A549 (cell line): ENCODE data around the gene ZNF182. TPM values are rescaled to one million over a fixed set of nuclear protein-coding genes. Genes with fewer than 3 reads are reported as not detected.
"Not testable (repeated sequence)": the region's sequence is repeated elsewhere in the genome, so short reads cannot be mapped to it uniquely, and the experiment has no call there.

Experiments used
- ATAC-seq, 2 experiments: fragments of 200-7000 bp in 1 of 2; fragments of >200 bp in 1 of 2; cut with Nextera tagmentation in 1 of 2; cut with Tn5 transposase in 1 of 2; 3 replicates each; pipeline versions ENCODE4 v1.8.0 to v1.9.1; 2018 to 2020; ENCODE audit warnings: mild to moderate bottlenecking in 1 of 2, moderate library complexity in 1 of 2
- CTCF ChIA-PET: fragments of 300-600 bp; sonication (Branson Sonifier 250); formaldehyde crosslinking; extraction: SDS; loops from one replicate; lab custom pipeline; 2021; ENCODE audit warnings: antibody characterized with exemption, inconsistent platforms; lab: Yijun Ruan, JAX
- POLR2A ChIA-PET: fragments of 350-600 bp; formaldehyde crosslinking; extraction: SDS; loops from one replicate; lab custom pipeline; 2021; ENCODE audit warnings: antibody characterized with exemption, inconsistent platforms; lab: Yijun Ruan, JAX
- DNase-seq, 2 experiments: peaks; one replicate each; pipeline versions ENCODE4 v3.0.0 to v3.0.0-alpha.2; 2011 to 2016; ENCODE audit warnings: low read depth in 1 of 2, low spot score in 1 of 2
- FAIRE-seq: peaks from 2 replicates; lab custom pipeline; 2011; peaks lifted over from hg19 to GRCh38; lab: Jason Lieb, UNC
- H3K27ac ChIP-seq, 2 experiments: fragments of >200 bp; sonication (Bioruptor Twin); formaldehyde crosslinking; 3 replicates each; pipeline ENCODE4 v1.5.1; 2016 to 2017
- H3K4me1 ChIP-seq: fragments of >200 bp; sonication (Bioruptor Twin); formaldehyde crosslinking; 3 replicates; pipeline ENCODE4 v1.6.1; 2016
- H3K4me2 ChIP-seq: fragments of >200 bp; sonication (Bioruptor Twin); formaldehyde crosslinking; 3 replicates; pipeline ENCODE4 v1.6.1; 2016
- H3K4me3 ChIP-seq: fragments of >200 bp; sonication (Bioruptor Twin); formaldehyde crosslinking; 3 replicates; pipeline ENCODE4 v1.5.1; 2016
- H3K9me3 ChIP-seq: fragments of >200 bp; sonication (Bioruptor Twin); formaldehyde crosslinking; 3 replicates; pipeline ENCODE4 v1.6.1; 2016
- ATOH8 ChIP-seq: fragments of 250-450 bp; sonication (Bioruptor Pico); IDR thresholded peaks from 2 replicates; pipeline ENCODE4 v1.5.0; 2020; ENCODE audit warnings: low read depth, mild to moderate bottlenecking, moderate library complexity
- CBX2 ChIP-seq: fragments of 200-600 bp; sonication (generic); IDR thresholded peaks from 2 replicates; pipeline ENCODE4 v1.6.1; 2016; ENCODE audit warnings: low read depth, mild to moderate bottlenecking, borderline replicate concordance
- CBX8 ChIP-seq: fragments of 200-600 bp; sonication (generic); IDR thresholded peaks from 2 replicates; pipeline ENCODE4 v1.6.1; 2016
- CHD4 ChIP-seq: fragments of 200-600 bp; sonication (generic); IDR thresholded peaks from 2 replicates; pipeline ENCODE4 v1.6.1; 2016; ENCODE audit warnings: antibody characterized with exemption, mild to moderate bottlenecking, borderline replicate concordance
- EP300 ChIP-seq, 2 experiments: fragments of >200 bp; sonication (Bioruptor Twin); formaldehyde crosslinking; IDR thresholded peaks; 2 replicates in 1 of 2; 3 replicates in 1 of 2; pipeline ENCODE4 v1.6.1; 2016 to 2017
- HDAC2 ChIP-seq: fragments of 200-600 bp; sonication (generic); IDR thresholded peaks from 2 replicates; pipeline ENCODE4 v1.6.1; 2016
- HES2 ChIP-seq: fragments of >200 bp; sonication (Bioruptor Twin); formaldehyde crosslinking; IDR thresholded peaks from 2 replicates; pipeline ENCODE4 v1.6.1; 2016
- HOXB5 ChIP-seq: fragments of 250-450 bp; sonication (Bioruptor Pico); IDR thresholded peaks from 2 replicates; pipeline ENCODE4 v1.5.0; 2020; ENCODE audit warnings: mild to moderate bottlenecking, moderate library complexity
- JUNB ChIP-seq: fragments of >200 bp; sonication (Bioruptor Twin); formaldehyde crosslinking; IDR thresholded peaks from 2 replicates; pipeline ENCODE4 v1.6.1; 2016
- KDM1A ChIP-seq: fragments of 200-600 bp; sonication (generic); IDR thresholded peaks from 2 replicates; pipeline ENCODE4 v1.6.1; 2016; ENCODE audit warnings: low read depth, mild to moderate bottlenecking
- NFE2L2 ChIP-seq: fragments of 150-350 bp; conservative IDR thresholded peaks from 2 replicates; pipeline ENCODE4 v1.6.1; 2014; ENCODE audit warnings: low read length
- NR3C1 ChIP-seq: fragments of >200 bp; sonication (Bioruptor Twin); formaldehyde crosslinking; IDR thresholded peaks from 3 replicates; pipeline ENCODE4 v1.6.1; 2017
- RARB ChIP-seq: fragments of 250-450 bp; sonication (Bioruptor Pico); IDR thresholded peaks from 2 replicates; pipeline ENCODE4 v1.8.0; 2021; ENCODE audit warnings: mild to moderate bottlenecking, moderate library complexity
- SREBF2 ChIP-seq: fragments of 450-650 bp; IDR thresholded peaks from 2 replicates; pipeline ENCODE4 v1.6.1; 2014; ENCODE audit warnings: mild to moderate bottlenecking, moderate library complexity
- TFCP2L1 ChIP-seq: fragments of 250-450 bp; sonication (Bioruptor Pico); IDR thresholded peaks from 2 replicates; pipeline ENCODE4 v1.5.0; 2021; ENCODE audit warnings: mild to moderate bottlenecking
- WGBS: methylation state at CpG from one replicate; pipeline ENCODE4 v1.1.6; 2017; ENCODE audit errors: missing lambda C conversion rate; 5-methylcytosine and 5-hydroxymethylcytosine counted together
- polyA plus RNA-seq, 4 experiments: library from polyadenylated mRNA; depleted of rRNA in 3 of 4; stranded (reverse); fragments of >200 nt; fragmentation: RNase III in 1 of 4; extraction: RNeasy Plus Mini Kit Qiagen cat#74134 plus additional on column Dnase treatment in 1 of 4; gene quantifications; 2 replicates in 3 of 4; 3 replicates in 1 of 4; pipeline ENCODE4 v1.2.3, GENCODE V29; 2011 to 2017
- TF ChIP-seq, protein P1 (sequence below): IDR thresholded peaks from 2 replicates; pipeline ENCODE4 v1.6.1; 2012; ENCODE audit warnings: low read depth, borderline replicate concordance
- TF ChIP-seq, protein P2 (sequence below): fragments of 150-350 bp; IDR thresholded peaks from 2 replicates; pipeline ENCODE4 v1.6.1; 2014; ENCODE audit warnings: low read depth, mild to moderate bottlenecking, low read length
- TF ChIP-seq, protein P3 (sequence below): IDR thresholded peaks from 2 replicates; pipeline ENCODE4 v1.6.1; 2012
- TF ChIP-seq, protein P4 (sequence below): fragments of 450-650 bp; IDR thresholded peaks from 2 replicates; pipeline ENCODE4 v1.6.1; 2014; ENCODE audit warnings: antibody characterized with exemption

The ZNF182 gene
- polyA plus RNA-seq, 2 of the 4 experiments (the other 2 are of a cell fraction): 4.1 to 5.1 TPM

- ChIA-PET CTCF (no interaction called here), POLR2A (no interaction called here)
- no peak for FAIRE-seq
- ATAC-seq: no peak
- no peak for DNase-seq
- H3K27ac ChIP-seq: no peak overlapping the region
- H3K4me2 ChIP-seq: no peak overlapping the region
- WGBS: 26% methylated on average over 4 of the region's 4 CpGs
- no peaks in the 10 kb centered on the region for H3K4me1 ChIP-seq
- TF ChIP-seq ATOH8 (CRISPR knock-in tag) (no peak), CBX2 (no peak), NR3C1 (no peak), CBX8 (no peak)
- TF ChIP-seq, protein P1, sequence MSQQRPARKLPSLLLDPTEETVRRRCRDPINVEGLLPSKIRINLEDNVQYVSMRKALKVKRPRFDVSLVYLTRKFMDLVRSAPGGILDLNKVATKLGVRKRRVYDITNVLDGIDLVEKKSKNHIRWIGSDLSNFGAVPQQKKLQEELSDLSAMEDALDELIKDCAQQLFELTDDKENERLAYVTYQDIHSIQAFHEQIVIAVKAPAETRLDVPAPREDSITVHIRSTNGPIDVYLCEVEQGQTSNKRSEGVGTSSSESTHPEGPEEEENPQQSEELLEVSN: no peak
- no peaks in the 10 kb centered on the region for H3K9me3 ChIP-seq
- H3K4me3 ChIP-seq: no peak overlapping the region
These were observed 32.1 kb upstream of the ZNF182 start for GRCh38 chrX:48035891-48036290.

DNA sequence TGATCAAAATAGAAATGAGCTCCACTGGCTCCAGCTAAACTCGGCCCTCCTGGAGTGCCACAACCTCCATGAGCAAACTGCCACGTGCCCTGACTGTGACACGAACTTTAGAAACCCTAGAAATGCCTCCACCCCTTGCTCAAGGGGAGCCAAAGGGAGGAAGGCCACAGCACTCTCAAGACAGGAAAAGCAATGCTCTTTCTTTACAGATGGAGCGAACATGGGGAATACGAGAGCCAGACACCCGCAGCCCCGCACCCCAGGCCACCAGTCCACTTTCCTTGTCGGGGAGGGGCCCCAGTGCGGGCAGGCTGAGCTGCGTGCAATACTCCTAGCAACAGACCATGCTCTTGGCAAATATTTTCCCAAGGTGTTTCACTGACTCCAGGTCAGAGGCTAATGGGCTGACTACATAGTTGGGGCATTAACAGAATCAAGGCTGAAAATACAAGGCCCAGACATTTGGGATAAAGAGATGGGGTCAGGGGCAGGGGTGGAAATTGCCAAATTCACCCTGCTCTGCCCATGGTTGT, 26.9 kb upstream of the ZNF182 start:
- FAIRE-seq, H3K4me3 ChIP-seq, POLR2A ChIA-PET, H3K27ac ChIP-seq, H3K9me3 ChIP-seq, CTCF ChIA-PET, ATAC-seq, H3K4me2 ChIP-seq, H3K4me1 ChIP-seq, DNase-seq: not testable (repeated sequence)
- WGBS: 17% methylated on average over 5 of the region's 10 CpGs

GRCh38 chrX:48030237-48030636, 26.4 kb upstream of the ZNF182 start:
- H3K9me3 ChIP-seq: no peaks in the 10 kb centered on the region
- H3K4me2 ChIP-seq: no peak overlapping the region
- no peak overlapping the region for H3K4me3 ChIP-seq
- no peaks in the 10 kb centered on the region for H3K4me1 ChIP-seq
- ChIA-PET CTCF (interaction anchor here (0.6 to 0.7 kb wide), 2 partner anchors 387 to 482 kb away, joined by 3 read pairs; no protein-coding TSS in a partner anchor), POLR2A (no interaction called here)
- FAIRE-seq (no peak), DNase-seq (no peak), ATAC-seq (no peak)
- H3K27ac ChIP-seq: no peak overlapping the region
- TF ChIP-seq CHD4 (no peak), HOXB5 (CRISPR knock-in tag) (no peak), HDAC2 (no peak), KDM1A (no peak), JUNB (no peak), SREBF2 (no peak), CBX2 (no peak), RARB (CRISPR knock-in tag) (no peak), TFCP2L1 (CRISPR knock-in tag) (no peak), HES2 (no peak), EP300 (IDR thresholded peaks at IDR 0.05) (no peak)
- TF ChIP-seq, protein P2, sequence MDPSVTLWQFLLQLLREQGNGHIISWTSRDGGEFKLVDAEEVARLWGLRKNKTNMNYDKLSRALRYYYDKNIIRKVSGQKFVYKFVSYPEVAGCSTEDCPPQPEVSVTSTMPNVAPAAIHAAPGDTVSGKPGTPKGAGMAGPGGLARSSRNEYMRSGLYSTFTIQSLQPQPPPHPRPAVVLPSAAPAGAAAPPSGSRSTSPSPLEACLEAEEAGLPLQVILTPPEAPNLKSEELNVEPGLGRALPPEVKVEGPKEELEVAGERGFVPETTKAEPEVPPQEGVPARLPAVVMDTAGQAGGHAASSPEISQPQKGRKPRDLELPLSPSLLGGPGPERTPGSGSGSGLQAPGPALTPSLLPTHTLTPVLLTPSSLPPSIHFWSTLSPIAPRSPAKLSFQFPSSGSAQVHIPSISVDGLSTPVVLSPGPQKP: no peak
- TF ChIP-seq, protein P3, sequence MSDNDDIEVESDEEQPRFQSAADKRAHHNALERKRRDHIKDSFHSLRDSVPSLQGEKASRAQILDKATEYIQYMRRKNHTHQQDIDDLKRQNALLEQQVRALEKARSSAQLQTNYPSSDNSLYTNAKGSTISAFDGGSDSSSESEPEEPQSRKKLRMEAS: no peak
- 50% methylated on average over 5 of the region's 10 CpGs for WGBS

DNA sequence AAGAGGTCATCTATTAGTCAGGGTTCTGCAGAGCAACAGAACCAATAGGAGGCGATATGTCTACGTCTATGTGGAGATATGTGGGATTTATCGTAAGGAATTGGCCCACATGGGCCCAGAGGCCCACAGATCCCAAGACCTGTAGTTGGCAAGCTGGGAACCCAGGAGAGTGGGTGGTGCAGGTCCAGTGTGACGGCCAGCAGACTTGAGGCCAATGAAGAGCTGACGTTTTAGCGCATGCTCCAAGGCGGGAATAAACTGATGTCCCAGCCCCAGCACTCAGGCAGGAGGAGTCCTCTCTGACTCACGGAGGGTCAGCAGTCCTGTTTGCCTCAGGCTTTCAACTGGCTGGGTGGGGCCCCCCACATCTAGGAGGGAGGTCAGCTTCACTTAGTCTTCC, 24.3 kb upstream of the ZNF182 start:
- DNase-seq (no peak), ATAC-seq (no peak), FAIRE-seq (no peak)
- WGBS: 90% methylated on average over 7 of the region's 8 CpGs
- Histone ChIP-seq H3K27ac (no peak overlapping the region), H3K4me2 (no peak overlapping the region), H3K9me3 (no peaks in the 10 kb centered on the region), H3K4me3 (no peak overlapping the region), H3K4me1 (no peaks in the 10 kb centered on the region)
- no peak for TF ChIP-seq NFE2L2
- TF ChIP-seq, protein P2: no peak
- no peak for TF ChIP-seq HOXB5 (CRISPR knock-in tag)
- TF ChIP-seq, protein P4, sequence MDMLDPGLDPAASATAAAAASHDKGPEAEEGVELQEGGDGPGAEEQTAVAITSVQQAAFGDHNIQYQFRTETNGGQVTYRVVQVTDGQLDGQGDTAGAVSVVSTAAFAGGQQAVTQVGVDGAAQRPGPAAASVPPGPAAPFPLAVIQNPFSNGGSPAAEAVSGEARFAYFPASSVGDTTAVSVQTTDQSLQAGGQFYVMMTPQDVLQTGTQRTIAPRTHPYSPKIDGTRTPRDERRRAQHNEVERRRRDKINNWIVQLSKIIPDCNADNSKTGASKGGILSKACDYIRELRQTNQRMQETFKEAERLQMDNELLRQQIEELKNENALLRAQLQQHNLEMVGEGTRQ: no peak
- ChIA-PET CTCF (no interaction called here), POLR2A (no interaction called here)

- ATAC-seq, H3K4me1 ChIP-seq, H3K4me3 ChIP-seq, DNase-seq, H3K4me2 ChIP-seq, H3K9me3 ChIP-seq, H3K27ac ChIP-seq, POLR2A ChIA-PET: not testable (repeated sequence)
- 18% methylated on average over 3 of the region's 4 CpGs for WGBS
- CTCF ChIA-PET: interaction anchor here (0.7 kb wide), 1 partner anchor 293 kb away, joined by 3 read pairs; no protein-coding TSS in a partner anchor
- peak; percentile 23 for FAIRE-seq
These were observed 23.8 kb upstream of the ZNF182 start for GRCh38 chrX:48027545-48027944.
